Stimulated activated CD4-positive, alpha-beta T cell treated with anti-CD3 and anti-CD28 coated beads, Interleukin-4, amount 100 ng/mL, for 1 hour (primary cell): ENCODE measurements around the gene GNAZ.
A peak's percentile ranks its signal among the peaks of the same experiment; 100 is the strongest.
"Not testable (repeated sequence)": the region's sequence is repeated elsewhere in the genome, so short reads cannot be mapped to it uniquely, and the experiment has no call there.

Experiments
- DNase-seq: peaks from one replicate; pipeline ENCODE4 v3.0.0-alpha.2; 2020

GNAZ gene

DNA sequence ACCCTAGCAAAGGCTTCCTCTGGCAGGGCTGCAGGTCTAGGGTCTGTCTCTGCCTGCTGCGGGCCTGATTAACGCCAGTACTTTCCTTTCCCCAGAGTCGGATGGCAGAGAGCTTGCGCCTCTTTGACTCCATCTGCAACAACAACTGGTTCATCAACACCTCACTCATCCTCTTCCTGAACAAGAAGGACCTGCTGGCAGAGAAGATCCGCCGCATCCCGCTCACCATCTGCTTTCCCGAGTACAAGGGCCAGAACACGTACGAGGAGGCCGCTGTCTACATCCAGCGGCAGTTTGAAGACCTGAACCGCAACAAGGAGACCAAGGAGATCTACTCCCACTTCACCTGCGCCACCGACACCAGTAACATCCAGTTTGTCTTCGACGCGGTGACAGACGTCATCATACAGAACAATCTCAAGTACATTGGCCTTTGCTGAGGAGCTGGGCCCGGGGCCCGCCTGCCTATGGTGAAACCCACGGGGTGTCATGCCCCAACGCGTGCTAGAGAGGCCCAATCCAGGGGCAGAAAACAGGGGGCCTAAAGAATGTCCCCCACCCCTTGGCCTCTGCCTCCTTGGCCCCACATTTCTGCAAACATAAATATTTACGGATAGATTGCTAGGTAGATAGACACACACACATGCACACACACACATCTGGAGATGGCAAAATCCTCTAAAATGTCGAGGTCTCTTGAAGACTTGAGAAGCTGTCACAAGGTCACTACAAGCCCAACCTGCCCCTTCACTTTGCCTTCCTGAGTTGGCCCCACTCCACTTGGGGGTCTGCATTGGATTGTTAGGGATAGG lies 52.9 kb downstream of the GNAZ start:
- DNase-seq: no peak

DNA sequence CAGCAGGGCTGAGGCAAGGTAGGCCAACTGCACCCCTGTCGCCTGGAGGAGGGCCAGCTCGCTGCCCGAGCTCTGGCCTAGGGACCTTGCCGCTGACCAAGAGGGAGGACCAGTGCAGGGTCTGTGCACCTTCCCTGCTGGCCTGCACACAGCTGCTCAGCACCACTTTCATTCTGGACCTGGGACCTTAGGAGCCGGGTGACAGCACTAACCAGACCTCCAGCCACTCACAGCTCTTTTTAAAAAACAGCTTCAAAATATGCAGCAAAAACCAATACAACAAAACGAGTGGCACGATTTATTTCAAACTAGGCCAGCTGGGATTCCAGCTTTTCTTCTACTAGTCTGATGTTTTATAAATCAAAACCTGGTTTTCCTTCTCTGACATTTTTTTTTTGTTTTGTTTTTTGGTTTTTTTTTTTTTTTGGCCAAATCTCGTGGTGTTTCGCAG lies 53.5 kb downstream of the GNAZ start:
- no peak for DNase-seq

DNA sequence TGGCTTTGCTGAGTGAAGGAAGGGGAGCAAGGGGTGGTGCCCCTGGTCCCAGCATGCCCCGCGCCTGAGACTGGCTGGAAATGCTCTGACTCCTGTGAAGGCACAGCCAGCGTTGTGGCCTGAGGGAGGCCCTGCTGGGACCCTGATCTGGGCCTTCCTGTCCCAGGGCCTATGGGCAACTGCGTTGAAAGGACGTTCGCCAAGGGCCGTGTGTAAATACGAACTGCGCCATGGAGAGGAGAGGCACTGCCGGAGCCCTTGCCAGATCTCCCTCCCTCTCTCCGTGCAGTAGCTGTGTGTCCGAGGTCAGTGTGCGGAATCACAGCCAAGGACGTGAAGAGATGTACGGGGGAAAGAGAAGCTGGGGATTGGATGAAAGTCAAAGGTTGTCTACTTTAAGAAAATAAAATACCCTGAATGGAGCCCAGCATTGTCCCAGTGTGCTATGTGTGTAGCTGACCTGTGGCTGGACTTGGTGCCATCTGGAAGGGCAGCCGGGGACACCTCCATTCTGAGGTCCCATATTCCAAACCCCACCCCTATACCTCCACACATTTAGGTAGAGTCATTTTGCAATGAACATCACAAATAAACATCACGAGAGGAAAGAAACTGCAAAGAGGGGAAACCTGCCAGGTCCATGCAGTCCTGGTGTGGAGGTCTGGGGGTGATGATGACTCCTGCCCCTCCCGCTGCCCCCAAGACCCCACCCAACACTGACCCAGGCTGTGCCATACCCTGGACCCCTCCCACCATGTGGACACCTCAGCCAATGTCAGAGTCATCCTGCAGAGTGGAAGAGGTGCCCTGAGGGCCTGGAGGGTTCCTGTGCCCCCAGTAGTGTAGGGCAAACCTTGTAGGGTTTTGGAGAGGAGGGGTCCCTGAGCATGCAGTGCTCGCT lies 54.5 kb downstream of the GNAZ start:
- DNase-seq: no peak

DNA sequence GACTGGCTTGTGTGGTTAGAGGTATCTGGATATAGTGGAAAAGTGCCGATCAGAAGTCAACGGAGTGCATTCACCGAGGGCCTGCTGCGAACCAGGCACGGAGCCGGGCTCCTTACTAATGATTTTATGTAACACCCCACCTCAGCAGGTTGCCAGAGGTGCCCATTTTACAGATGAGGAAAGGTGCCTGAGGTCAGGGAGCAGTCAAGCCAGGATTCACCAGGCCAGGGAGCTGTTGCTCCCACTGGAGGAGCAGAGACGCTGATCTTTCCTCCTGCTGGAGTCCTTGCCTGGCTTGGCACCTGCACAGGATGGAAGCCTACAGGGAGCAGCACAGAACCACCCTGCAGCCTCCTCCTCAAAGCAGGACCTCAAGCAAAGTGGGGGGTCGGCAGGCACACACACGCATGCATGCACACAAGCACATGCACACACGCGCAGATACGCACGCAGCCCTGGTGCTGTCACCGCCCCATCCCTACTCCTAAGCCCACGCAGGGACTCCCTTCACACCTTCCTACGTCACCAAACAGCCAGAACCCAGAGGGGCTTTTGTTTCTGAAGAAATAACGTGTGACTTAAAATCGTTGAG lies 55.3 kb downstream of the GNAZ start:
- DNase-seq: no peak

DNA sequence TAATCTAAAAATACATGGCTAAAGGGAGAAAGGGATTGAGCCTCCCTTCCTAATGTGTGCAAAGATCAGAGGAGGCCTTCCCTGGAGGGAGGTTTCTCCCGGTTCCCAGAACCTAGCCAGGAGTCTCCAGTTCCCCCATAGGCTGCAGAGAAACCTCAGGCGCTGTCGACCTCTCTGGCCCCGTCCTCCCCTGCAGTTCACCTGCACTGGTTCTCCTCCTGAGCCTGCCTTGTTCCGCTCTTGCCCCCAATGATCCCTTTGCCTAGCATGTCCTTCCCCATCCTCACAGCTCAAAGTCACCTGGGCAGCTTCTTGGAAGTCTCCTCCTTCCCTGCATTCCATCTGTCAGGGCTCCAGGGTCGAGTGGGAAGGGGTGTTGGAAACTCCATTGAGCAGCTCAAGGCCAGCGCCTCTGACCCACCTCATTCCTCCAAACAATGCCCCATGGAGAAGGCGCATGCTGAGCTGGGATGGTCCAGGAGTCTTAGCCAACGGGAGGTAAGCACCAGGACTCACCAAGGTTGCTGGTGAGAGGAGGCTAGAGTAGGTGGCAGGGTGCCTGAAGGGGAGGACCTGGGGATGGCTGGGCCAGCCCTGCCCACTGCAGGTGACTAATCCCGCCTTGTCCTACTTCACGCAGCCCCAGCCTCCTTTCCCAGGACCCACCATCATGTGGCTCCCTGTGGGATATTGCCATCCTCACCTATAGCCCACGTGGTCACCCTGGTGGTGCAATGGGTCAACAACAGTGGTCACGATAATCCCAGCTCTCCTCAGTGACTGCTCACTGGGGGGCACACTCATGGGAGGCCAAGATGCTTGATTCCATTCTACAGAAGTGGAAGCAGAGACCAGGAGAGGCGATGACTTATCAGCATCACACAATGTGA lies 56.1 kb downstream of the GNAZ start:
- no peak for DNase-seq

DNA sequence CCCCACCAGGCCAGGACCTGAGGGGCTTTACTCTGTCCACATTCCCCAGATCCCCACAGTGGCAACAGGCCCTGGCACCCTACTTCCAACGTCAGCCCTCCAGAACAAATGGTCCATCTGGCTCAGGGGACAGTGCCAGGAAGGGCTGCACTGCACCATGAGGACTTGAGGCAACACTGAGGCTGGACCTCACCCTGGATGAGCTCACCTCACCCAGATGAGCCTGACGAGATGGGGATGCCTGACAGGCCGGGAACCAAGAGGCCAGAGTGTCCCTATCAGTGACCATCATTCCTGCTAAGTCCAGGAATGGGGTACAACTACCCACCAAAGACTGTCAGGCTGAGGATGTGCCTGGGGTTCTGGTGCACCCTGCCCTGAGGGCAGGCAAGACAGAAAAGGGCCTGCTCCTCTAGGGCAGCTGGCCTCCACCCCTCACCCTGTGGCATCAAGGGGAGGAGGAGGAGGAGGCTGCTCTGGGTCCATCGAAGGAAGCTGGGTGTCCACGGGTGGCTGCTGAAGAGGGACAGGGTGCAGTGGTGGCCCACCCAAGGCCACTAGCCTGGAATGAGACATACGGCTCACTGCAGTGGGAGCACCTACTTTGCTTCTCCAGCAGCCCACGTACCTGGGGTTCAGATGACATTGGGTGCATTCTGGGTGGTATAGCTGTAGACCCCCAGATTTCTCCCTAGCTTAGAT lies 56.9 kb downstream of the GNAZ start:
- DNase-seq: no peak

DNA sequence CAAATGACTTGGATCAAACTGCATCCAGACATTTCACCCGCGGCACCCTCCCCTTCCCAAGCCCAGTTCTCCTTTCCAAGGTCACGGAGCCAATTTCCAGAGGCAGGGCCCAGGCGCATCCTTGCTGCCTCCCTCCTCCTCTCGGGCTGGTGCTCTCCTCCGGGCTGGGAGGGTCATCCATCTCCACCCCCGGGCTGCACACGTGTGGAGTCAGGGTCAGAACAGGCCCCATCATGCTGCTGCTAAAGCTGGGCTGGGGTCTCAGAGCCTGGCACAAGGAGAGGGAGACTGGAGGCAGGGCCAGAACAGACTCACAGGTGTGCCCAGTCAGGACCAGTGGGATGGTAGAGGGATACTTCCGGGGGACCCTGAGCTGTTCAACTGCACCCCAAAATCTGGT lies 57.5 kb downstream of the GNAZ start:
- DNase-seq: no peak

DNA sequence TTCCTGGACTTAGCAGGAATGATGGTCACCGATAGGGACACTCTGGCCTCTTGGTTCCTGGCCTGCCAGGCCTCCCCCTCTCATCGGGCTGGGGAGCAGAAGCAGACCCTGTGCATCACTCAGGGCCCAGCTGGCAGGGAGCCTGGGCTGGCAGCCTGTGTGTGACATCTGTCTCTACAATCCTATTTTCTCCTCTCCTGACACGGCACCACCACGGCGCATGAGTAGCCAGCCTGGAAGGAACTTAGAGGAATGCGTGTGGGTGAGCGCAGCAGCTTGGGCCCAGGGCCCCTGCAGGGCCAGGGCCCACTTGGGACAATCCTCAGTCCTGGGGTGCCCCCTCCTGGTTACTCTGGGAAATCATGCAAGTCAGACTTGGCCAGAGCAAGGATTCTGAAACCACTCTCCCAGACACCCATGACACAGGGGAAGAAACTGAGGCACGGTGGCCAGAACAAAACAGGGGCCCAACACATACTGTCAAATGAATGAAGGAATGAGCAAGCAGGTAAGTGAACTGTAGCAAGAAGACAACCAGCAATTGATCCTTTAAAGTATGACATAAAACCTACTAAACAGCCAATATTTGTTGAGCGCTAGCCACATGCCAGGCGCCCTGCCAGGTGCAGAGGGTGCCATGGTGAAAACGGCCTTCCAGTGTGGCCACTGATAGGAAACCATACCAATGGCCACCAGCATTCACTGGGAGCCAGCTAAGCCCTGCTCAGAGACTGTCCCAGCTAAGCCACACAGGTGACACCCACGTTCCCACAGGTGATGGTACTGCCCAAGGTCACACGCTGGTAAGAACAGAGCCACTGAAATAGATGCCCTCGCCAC lies 58.2 kb downstream of the GNAZ start:
- DNase-seq: peak; percentile 71

DNA sequence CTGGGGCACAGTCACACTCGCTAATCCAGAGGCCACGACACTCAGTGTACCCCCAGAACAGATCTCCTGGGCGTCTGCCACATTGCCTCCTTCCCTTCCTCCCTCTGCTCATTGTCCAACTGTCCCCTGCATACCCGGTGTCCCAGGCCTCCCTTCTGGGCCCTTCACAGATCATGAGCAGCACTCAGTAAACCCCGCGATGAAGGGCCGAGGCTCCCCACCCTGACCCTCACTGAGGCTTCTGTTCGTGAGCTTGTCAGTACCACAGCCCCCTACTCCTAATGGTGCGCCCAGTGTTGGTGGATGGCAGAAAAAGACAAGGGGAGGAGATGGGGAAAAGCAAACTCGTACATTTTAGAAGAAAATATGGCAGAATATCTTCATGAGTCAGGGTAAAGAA lies 58.8 kb downstream of the GNAZ start:
- DNase-seq: no peak

DNA sequence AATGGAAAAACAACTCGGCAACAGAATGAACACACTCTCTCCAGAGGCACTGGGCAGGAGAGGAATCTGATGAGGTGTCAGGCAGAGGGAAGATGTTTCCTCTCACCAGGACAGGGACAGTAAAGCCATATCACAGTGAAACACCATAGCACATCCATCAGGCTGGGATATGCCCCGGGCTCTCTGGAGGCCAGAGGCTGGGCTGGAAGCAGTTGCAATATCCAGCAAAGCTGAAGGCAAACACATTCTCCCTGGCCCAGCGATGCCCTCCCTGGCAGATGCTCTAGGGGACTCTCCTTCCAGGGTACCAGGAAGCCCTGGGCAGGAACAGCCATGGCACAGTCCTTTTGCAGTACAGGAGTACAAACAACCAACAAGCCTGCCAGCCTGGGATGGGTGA lies 60.4 kb downstream of the GNAZ start:
- no peak for DNase-seq

DNA sequence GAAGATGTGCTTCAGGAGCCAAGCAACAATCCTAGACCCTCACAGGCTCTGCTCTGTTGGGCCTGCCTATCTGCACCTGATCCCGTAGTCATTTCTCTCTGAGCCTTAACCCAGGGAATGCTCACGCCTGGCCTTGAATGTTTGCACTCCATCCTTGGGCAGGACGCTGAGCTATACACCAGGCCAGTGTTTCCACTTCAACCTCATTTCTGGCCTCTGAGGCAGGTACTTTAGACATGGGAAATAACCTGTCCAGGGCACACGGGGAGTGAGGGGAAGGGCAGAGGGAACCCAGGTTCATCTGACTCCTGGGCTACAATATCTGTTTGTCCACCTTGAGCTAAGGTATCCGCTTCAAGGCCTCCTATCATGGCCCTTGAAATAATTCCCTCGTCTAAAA lies 61.6 kb downstream of the GNAZ start:
- no peak for DNase-seq

DNA sequence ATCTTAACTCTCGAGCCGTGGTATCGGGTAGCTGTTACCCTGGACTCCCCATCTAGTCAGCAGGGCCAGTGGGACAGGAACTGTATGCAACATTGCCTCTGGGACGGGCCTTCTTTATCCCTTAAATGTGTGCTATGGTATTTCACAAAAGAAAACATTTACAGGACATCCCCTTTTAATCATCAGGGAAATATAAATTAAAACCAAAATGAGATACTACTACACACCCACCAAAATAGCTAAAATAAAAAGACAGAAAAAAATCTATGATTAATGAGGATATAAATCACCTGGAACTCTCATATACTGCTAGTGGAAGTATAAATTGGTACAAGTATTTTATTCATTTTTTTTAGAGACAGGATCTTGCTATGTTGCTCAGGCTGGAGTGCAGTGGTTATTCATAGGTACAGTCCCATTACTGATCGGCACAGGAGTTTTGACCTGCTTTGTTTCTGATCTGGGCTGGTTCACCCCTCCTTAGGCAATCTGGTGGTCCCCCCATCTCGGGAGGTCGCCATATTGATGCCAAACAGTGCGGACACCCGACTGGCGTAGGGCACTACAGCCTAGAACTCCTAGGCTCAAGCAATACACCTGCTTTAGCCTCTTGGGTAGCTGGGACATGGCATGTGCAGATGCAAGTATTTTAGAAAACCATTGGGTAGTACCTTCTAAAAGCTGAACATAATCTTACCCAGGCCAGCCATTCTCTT lies 62.2 kb downstream of the GNAZ start:
- no peak for DNase-seq

DNA sequence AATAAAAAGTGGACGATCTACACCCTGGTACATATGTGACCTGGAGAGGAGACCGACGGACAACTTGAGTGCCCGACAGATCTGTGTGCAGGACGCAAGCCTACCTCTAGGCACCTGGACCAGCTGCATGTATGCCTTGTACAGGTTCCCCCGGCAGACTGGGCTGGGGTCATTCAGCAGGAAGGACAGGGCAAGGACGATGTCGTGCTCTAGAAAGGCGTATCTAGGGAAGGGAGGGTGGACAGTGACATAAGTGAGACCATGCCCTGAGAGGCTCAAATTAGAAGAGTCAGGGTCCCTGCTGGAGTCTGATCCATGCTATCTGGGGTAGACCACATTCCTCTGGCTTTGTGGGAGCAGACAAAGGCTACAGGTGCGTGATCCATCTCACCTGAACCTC lies 63.6 kb downstream of the GNAZ start:
- DNase-seq: no peak

DNA sequence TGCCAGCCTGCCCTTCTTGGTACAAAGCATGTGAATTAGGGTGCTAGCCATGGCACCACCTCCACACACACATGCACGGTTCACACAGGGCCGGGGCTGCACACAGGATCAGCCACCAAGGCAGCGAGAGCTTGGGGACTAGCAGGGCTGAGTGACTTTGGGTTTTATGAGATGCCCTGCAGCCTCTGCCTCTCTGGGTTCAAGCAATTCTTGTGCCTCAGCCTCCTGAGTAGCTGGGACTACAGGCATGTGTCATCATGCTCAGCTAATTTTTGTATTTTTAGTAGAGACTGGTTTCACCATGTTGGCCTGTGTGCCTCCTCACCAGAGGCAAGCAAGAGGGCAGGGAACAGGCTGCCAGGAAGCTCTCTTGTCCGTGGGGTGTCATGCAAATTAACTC lies 66.7 kb downstream of the GNAZ start:
- DNase-seq: not testable (repeated sequence)

DNA sequence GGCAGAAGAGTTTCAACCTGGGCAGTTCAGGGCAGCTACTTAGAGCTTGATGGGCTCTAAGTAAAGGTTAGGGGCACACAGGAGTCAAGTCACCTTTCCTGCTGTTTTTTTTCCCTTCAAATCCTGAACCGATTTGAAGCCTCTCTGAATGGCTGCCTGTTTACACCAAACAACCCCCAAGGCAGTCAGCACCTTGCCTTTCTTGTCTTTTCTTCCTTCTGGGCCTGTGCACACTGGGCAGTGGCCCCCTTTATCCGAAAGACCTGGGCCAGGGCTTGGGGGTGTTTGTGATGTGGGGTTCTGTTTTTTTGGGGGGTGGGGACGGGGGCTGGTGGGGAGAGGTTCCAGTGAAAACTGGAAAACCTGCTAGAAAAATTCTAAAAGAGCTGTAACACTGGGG lies 67.1 kb downstream of the GNAZ start:
- no peak for DNase-seq

DNA sequence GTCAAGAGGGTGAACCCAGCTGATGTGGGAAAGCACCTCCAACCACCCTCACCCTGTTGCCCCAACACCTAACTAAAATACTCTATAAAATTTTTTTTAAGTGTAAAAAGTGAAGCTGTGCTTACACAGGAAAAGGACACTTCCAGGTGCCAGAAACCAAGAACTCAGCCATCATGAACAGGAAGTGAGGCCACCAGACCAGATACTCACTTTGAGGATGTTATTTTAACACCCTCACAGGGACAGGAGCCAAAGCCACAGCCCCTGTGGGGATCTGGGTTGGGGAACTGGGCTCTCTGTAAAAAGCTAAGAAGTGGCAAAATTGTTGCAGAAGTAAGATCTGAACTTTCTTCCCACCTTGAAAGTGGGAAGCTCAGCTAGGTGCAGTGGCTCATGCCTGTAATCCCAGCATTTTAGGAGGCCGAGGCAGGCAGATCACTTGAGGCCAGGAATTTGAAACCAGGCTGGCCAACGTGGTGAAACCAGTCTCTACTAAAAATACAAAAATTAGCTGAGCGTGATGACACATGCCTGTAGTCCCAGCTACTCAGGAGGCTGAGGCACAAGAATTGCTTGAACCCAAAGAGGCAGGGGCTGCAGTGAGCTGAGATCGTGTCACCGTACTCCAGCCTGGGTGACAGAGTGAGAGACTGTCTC lies 67.7 kb downstream of the GNAZ start:
- DNase-seq: no peak

DNA sequence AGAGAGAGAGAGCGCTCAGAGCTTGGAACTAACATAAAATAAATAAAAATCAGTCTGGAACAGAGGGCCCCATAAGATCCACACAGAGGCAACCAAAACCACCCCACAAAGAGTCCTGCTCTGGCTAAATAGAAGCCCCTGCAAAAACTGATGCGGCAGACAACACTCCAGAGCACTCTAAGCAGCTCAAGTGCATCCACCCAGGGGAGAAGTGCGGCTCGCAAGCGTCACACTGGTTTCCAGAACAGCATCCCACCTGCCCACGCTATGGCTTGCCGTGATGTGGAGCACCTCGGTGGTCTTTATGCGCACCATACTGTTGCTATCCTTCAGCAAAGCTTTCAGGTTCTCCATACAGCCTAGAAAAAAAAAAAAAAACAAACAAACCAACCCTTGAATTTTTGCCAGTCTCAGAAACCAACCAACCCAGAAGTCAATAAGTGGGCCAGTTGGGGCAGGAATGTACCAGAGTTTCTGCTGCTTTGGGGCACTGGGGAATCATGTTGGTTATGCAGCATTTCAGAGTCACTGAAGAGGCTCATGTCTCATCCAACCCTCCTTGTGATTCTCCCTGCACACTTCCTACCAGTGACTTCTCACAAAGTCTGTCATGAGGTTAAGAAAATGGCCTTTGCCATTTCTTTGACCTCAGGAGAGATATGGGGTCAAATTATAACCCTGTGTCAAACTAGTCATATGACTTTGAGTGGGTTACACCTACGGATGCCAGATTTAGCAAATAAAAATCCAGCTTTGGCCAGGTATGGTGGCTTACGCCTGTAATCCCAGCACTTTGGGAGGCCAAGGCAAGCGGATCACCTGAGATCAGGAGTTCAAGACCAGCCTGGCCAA lies 68.5 kb downstream of the GNAZ start:
- no peak for DNase-seq

DNA sequence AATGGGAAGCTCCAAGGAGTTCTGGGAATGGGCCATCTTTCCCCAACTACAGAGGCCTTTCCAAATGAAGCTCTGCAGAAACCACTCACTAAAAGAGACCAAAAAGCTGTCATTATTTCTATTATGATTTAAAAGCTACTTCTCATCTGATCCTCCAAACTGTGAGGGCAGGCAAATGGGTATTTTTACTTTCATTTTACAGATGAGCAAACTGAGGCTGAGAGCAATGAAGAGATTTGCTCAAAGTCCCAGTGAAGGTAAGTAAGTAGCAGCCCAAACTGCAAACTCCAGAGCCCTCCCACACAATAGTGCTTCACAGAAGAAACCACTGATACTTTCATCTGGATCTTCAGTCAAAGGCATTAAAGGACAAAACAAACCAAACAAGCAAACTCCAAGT lies 70.1 kb downstream of the GNAZ start:
- no peak for DNase-seq
